ENCODE data around the gene ENPP3. TPM values are rescaled to one million over a fixed set of nuclear protein-coding genes. Genes with fewer than 3 reads are reported as not detected.
"Not testable (repeated sequence)": the region's sequence is repeated elsewhere in the genome, so short reads cannot be mapped to it uniquely, and the experiment has no call there.

Gene ENPP3
- total RNA-seq, 1 donor from 2014 or later: 0.51 TPM

- no peak for DNase-seq (ENCODE audit: low read depth in 2 of 2)
Measured at GRCh38 chr6:131736003-131736596, 99.0 kb downstream of the ENPP3 start.

- DNase-seq (ENCODE audit: low read depth in 2 of 2): no peak
Measured at GRCh38 chr6:131736811-131737210, 99.7 kb downstream of the ENPP3 start.

- DNase-seq (ENCODE audit: low read depth in 2 of 2): no peak
Measured at GRCh38 chr6:131739136-131739535, 102.0 kb downstream of the ENPP3 start.

GRCh38 chr6:131740161-131740560 lies 103.1 kb downstream of the ENPP3 start:
- DNase-seq (ENCODE audit: low read depth in 2 of 2): no peak

GRCh38 chr6:131741688-131742393 lies 104.7 kb downstream of the ENPP3 start:
- DNase-seq (ENCODE audit: low read depth in 2 of 2): no peak

- DNase-seq (ENCODE audit: low read depth in 2 of 2): peak; percentile 27 to 41
Measured at GRCh38 chr6:131744432-131745287, 107.6 kb downstream of the ENPP3 start.

- DNase-seq (ENCODE audit: low read depth in 2 of 2): no peak
Measured at GRCh38 chr6:131745476-131745875, 108.4 kb downstream of the ENPP3 start.

- DNase-seq (ENCODE audit: low read depth in 2 of 2): no peak
Measured at GRCh38 chr6:131747821-131748353, 110.8 kb downstream of the ENPP3 start.

GRCh38 chr6:131749023-131749422 lies 111.9 kb downstream of the ENPP3 start:
- DNase-seq (ENCODE audit: low read depth in 2 of 2): no peak

GRCh38 chr6:131751012-131751715 lies 114.1 kb downstream of the ENPP3 start:
- not testable (repeated sequence) for DNase-seq (ENCODE audit: low read depth in 2 of 2)

- no peak for DNase-seq (ENCODE audit: low read depth in 2 of 2)
Measured at GRCh38 chr6:131754088-131754487, 117.0 kb downstream of the ENPP3 start.

- no peak for DNase-seq (ENCODE audit: low read depth in 2 of 2)
Measured at GRCh38 chr6:131754715-131755567, 117.8 kb downstream of the ENPP3 start.

- no peak for DNase-seq (ENCODE audit: low read depth in 2 of 2)
Measured at GRCh38 chr6:131755597-131755996, 118.5 kb downstream of the ENPP3 start.

GRCh38 chr6:131756039-131756438 lies 118.9 kb downstream of the ENPP3 start:
- DNase-seq (ENCODE audit: low read depth in 2 of 2): no peak

- no peak for DNase-seq (ENCODE audit: low read depth in 2 of 2)
Measured at GRCh38 chr6:131758920-131759319, 121.8 kb downstream of the ENPP3 start.

GRCh38 chr6:131761060-131761761 lies 124.1 kb downstream of the ENPP3 start:
- no peak for DNase-seq (ENCODE audit: low read depth in 2 of 2)

- no peak for DNase-seq (ENCODE audit: low read depth in 2 of 2)
Measured at GRCh38 chr6:131761762-131762067, 124.6 kb downstream of the ENPP3 start.

- DNase-seq (ENCODE audit: low read depth in 2 of 2): no peak
Measured at GRCh38 chr6:131762984-131763383, 125.9 kb downstream of the ENPP3 start.

GRCh38 chr6:131763749-131764148 lies 126.6 kb downstream of the ENPP3 start:
- no peak for DNase-seq (ENCODE audit: low read depth in 2 of 2)

GRCh38 chr6:131764350-131764749 lies 127.2 kb downstream of the ENPP3 start:
- DNase-seq (ENCODE audit: low read depth in 2 of 2): no peak
